ENCODE data around the gene FGD6.

The FGD6 gene

GRCh38 chr12:95083938-95084337 is 133.3 kb downstream of the FGD6 start:
- DNase-seq (ENCODE audit: low read depth): no peak

GRCh38 chr12:95083471-95083870 is 133.8 kb downstream of the FGD6 start:
- no peak for DNase-seq (ENCODE audit: low read depth)

- DNase-seq (ENCODE audit: low read depth): no peak
Observed at GRCh38 chr12:95077341-95077740, 139.9 kb downstream of the FGD6 start.

GRCh38 chr12:95074766-95075165 is 142.5 kb downstream of the FGD6 start:
- DNase-seq (ENCODE audit: low read depth): no peak

- no peak for DNase-seq (ENCODE audit: low read depth)
Observed at GRCh38 chr12:95073698-95074520, 143.4 kb downstream of the FGD6 start.

GRCh38 chr12:95072900-95073697 is 144.2 kb downstream of the FGD6 start, which contains the start of gene NR2C1:
Gene NR2C1 (minus strand): TSS chr12:95073618. CDS start chr12:95067384, 6,234 bp downstream.
- DNase-seq (ENCODE audit: low read depth): peak; percentile 89

- DNase-seq (ENCODE audit: low read depth): no peak
Observed at GRCh38 chr12:95070378-95070777, 146.9 kb downstream of the FGD6 start.

- DNase-seq (ENCODE audit: low read depth): no peak
Observed at GRCh38 chr12:95066091-95066855, 151.0 kb downstream of the FGD6 start.

GRCh38 chr12:95060951-95061350 is 156.3 kb downstream of the FGD6 start:
- DNase-seq (ENCODE audit: low read depth): no peak

GRCh38 chr12:95059984-95060383 is 157.3 kb downstream of the FGD6 start:
- no peak for DNase-seq (ENCODE audit: low read depth)

- no peak for DNase-seq (ENCODE audit: low read depth)
Observed at GRCh38 chr12:95057424-95057823, 159.8 kb downstream of the FGD6 start.

GRCh38 chr12:95055057-95055456 is 162.2 kb downstream of the FGD6 start:
- DNase-seq (ENCODE audit: low read depth): no peak

GRCh38 chr12:95054206-95054605 is 163.1 kb downstream of the FGD6 start:
- DNase-seq (ENCODE audit: low read depth): no peak

- no peak for DNase-seq (ENCODE audit: low read depth)
Observed at GRCh38 chr12:95051241-95051640, 166.0 kb downstream of the FGD6 start.

- DNase-seq (ENCODE audit: low read depth): no peak
Observed at GRCh38 chr12:95037906-95038305, 179.4 kb downstream of the FGD6 start.

- DNase-seq (ENCODE audit: low read depth): no peak
Observed at GRCh38 chr12:95034750-95035149, 182.5 kb downstream of the FGD6 start.

Measured in activated T-cell treated with anti-CD3 and anti-CD28 coated beads for 24 hours (primary cell).